CD4-positive, alpha-beta T cell (primary cell): ENCODE measurements around the gene SKIC8. TPM values are rescaled to one million over a fixed set of nuclear protein-coding genes. Genes with fewer than 3 reads are reported as not detected.

Experiments
- ATAC-seq: fragments of 200-7000 bp; cut with Tn5 transposase; one replicate; pipeline ENCODE4 v1.10.0; 2022; ENCODE audit warnings: mild to moderate bottlenecking; ENCODE audit not compliant: poor library complexity
- CTCF ChIA-PET: fragments of 350-600 bp; sonication (Branson Sonifier 250); formaldehyde crosslinking; loops from one replicate; lab custom pipeline; 2021; ENCODE audit warnings: antibody characterized with exemption, inconsistent platforms; lab: Charles Lee
- POLR2A ChIA-PET: fragments of 350-600 bp; sonication (Branson Sonifier 250); formaldehyde crosslinking; loops from one replicate; lab custom pipeline; 2021; ENCODE audit warnings: antibody characterized with exemption, inconsistent platforms; lab: Charles Lee
- DNase-seq, 14 experiments: peaks; one replicate each; pipeline ENCODE4 v3.0.0-alpha.2; 2013 to 2020; ENCODE audit warnings: mixed read lengths in 2 of 14
- H3K27ac ChIP-seq, 2 donors: one replicate each; pipeline versions ENCODE4 v1.5.1 to v1.7.0; 2013; ENCODE audit warnings: low read length in 2 of 2, low read depth in 1 of 2, mild to moderate bottlenecking in 1 of 2
- H3K27me3 ChIP-seq, 2 experiments: 1 replicate in 1 of 2; 2 replicates in 1 of 2; pipeline versions ENCODE4 v1.6.1 to v1.7.0; 2013; ENCODE audit warnings: low read length in 2 of 2, control low read depth in 1 of 2, mild to moderate bottlenecking in 1 of 2, moderate library complexity in 1 of 2; ENCODE audit not compliant: insufficient read depth in 2 of 2, control insufficient read depth in 1 of 2
- H3K36me3 ChIP-seq: one replicate; pipeline ENCODE4 v1.6.1; 2013; ENCODE audit warnings: low read length, control low read depth; ENCODE audit not compliant: insufficient read depth
- H3K4me1 ChIP-seq: one replicate; pipeline ENCODE4 v1.6.1; 2013; ENCODE audit warnings: low read length, control low read depth; ENCODE audit not compliant: insufficient read depth
- H3K4me3 ChIP-seq: one replicate; pipeline ENCODE4 v1.5.1; 2013; ENCODE audit warnings: mild to moderate bottlenecking, low read length, moderate library complexity
- H3K9me3 ChIP-seq, 2 experiments: 1 replicate in 1 of 2; 2 replicates in 1 of 2; pipeline versions ENCODE4 v1.6.1 to v1.7.0; 2013; ENCODE audit warnings: low read length in 2 of 2, mild to moderate bottlenecking in 2 of 2, control low read depth in 1 of 2, moderate library complexity in 1 of 2; ENCODE audit not compliant: control insufficient read depth in 1 of 2, insufficient read depth in 1 of 2
- H3K27ac Mint-ChIP-seq: one replicate; pipeline ENCODE4 v1.8.0; 2020; ENCODE audit warnings: mixed read lengths
- H3K27me3 Mint-ChIP-seq: one replicate; pipeline ENCODE4 v1.8.0; 2021; ENCODE audit warnings: mixed read lengths
- H3K36me3 Mint-ChIP-seq: one replicate; pipeline ENCODE4 v1.8.0; 2021; ENCODE audit warnings: low read depth, mixed read lengths
- H3K4me1 Mint-ChIP-seq: one replicate; pipeline ENCODE4 v1.8.0; 2021; ENCODE audit warnings: low read depth, mixed read lengths
- H3K4me3 Mint-ChIP-seq: one replicate; pipeline ENCODE4 v1.8.0; 2020; ENCODE audit warnings: mild to moderate bottlenecking, mixed read lengths
- H3K9me3 Mint-ChIP-seq: one replicate; pipeline ENCODE4 v1.8.0; 2020; ENCODE audit warnings: mixed read lengths
- CTCF ChIP-seq: fragments of 200-600 bp; IDR thresholded peaks from one replicate; pipeline ENCODE4 v1.8.0; 2022; ENCODE audit warnings: antibody characterized with exemption, mild to moderate bottlenecking
- intact Hi-C, 2 experiments: fragments of 100-400 bp; cut with DNase I in 1 of 2; cut with micrococcal nuclease in 1 of 2; formaldehyde crosslinking; loops; one replicate each; pipeline versions ENCODE4 v1.15.1 to v1.9.0; 2023 to 2025; cut with DNase I, micrococcal nuclease
- total RNA-seq, 174 experiments: library from RNA in 2 of 174; stranded (reverse) in 2 of 174; gene quantifications; one replicate each; pipeline ENCODE4 v1.2.3 and lab custom pipeline; 2021 to 2026

The SKIC8 gene
- total RNA-seq, 2 experiments from 2014 or later: 13.3 to 16.7 TPM

GRCh38 chr15:78338781-78339180 lies 39.4 kb upstream of the SKIC8 start:
- H3K27me3 Mint-ChIP-seq: peaks cover 48% of the 10 kb centered on the region

DNA sequence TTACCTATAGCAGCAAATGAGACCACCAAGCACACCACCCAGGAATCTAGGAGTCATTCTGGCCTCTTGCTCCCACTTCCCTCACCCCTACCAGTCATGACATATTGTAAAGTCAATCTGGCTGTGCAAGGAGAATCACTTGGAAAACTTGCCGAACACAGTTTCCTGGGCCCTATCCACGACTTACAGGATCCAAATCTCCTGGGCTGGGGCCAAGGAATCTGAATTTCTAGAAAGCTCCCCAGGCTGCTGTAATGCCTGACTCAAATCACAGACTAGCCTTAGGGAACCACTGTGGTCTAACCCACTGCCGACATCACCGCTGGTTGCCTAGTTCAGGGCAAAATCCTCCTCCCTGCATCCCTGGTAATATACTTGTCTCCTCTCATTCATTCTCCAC lies 36.6 kb upstream of the SKIC8 start:
- CTCF ChIA-PET: no interaction called here
- intact Hi-C loops: no loop called here
- H3K4me1 ChIP-seq: peaks cover 7% of the 10 kb centered on the region
- TF ChIP-seq CTCF: no peak
- Mint-ChIP-seq H3K4me1 (peaks cover 4% of the 10 kb centered on the region), H3K9me3 (no peaks in the 10 kb centered on the region), H3K27ac (no peak overlapping the region), H3K36me3 (no peaks in the 10 kb centered on the region), H3K4me3 (no peak overlapping the region), H3K27me3 (peaks cover 40% of the 10 kb centered on the region)
- H3K36me3 ChIP-seq: no peaks in the 10 kb centered on the region
- H3K9me3 ChIP-seq: peaks cover 0 to 11% of the 10 kb centered on the region in 2 experiments
- ATAC-seq (no peak), DNase-seq (no peak)
- no peak overlapping the region for H3K4me3 ChIP-seq
- no peak overlapping the region for H3K27ac ChIP-seq
- POLR2A ChIA-PET: no interaction called here
- peaks cover 24 to 37% of the 10 kb centered on the region in 2 experiments for H3K27me3 ChIP-seq

More at GRCh38 chr15:78338781-78339180, 39.4 kb upstream of the SKIC8 start:
- H3K27ac ChIP-seq: no peak overlapping the region
- Mint-ChIP-seq H3K4me3 (no peak overlapping the region), H3K4me1 (peaks cover 4% of the 10 kb centered on the region), H3K9me3 (no peaks in the 10 kb centered on the region), H3K27ac (no peak overlapping the region), H3K36me3 (no peaks in the 10 kb centered on the region)
- no peak overlapping the region for H3K4me3 ChIP-seq
- peaks cover 7% of the 10 kb centered on the region for H3K4me1 ChIP-seq
- DNase-seq (no peak), ATAC-seq (no peak)
- no peak for TF ChIP-seq CTCF
- POLR2A ChIA-PET: no interaction called here
- intact Hi-C loops: no loop called here
- peaks cover 0 to 17% of the 10 kb centered on the region in 2 experiments for H3K9me3 ChIP-seq
- no peaks in the 10 kb centered on the region for H3K36me3 ChIP-seq
- H3K27me3 ChIP-seq: peaks cover 30 to 57% of the 10 kb centered on the region in 2 experiments
- CTCF ChIA-PET: no interaction called here

DNA sequence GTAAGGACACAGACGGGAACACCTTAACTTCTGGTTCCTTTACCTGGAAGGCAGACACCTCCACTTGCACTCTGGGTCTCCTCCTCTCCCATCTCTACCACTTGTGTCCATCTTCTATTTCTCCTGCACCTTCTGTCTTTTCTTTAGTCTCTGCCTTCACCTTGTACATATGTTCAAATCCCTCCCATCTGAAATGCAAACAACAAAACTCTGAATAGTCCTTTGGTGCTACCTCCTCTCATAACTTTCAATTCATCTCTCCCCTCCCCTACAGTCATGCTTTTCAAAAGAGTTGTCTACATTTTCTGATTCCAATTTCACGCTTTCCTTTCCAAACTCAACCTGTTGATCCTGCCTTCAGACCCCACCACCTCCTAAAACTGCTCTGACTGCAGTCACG lies 35.4 kb upstream of the SKIC8 start:
- CTCF ChIA-PET: no interaction called here
- H3K27me3 Mint-ChIP-seq: peaks cover 33% of the 10 kb centered on the region
- no peak overlapping the region for H3K4me3 Mint-ChIP-seq

More for the DNA sequence above, 35.4 kb upstream of the SKIC8 start:
- H3K4me3 ChIP-seq: no peak overlapping the region
- Mint-ChIP-seq H3K9me3 (no peaks in the 10 kb centered on the region), H3K36me3 (no peaks in the 10 kb centered on the region), H3K27ac (no peak overlapping the region), H3K4me1 (peaks cover 4% of the 10 kb centered on the region)
- DNase-seq (no peak), ATAC-seq (no peak)
- H3K4me1 ChIP-seq: no peaks in the 10 kb centered on the region
- intact Hi-C loops: no loop called here
- peaks cover 15 to 25% of the 10 kb centered on the region in 2 experiments for H3K27me3 ChIP-seq
- peaks cover 0 to 9% of the 10 kb centered on the region in 2 experiments for H3K9me3 ChIP-seq
- H3K27ac ChIP-seq: no peak overlapping the region
- POLR2A ChIA-PET: no interaction called here
- no peak for TF ChIP-seq CTCF
- H3K36me3 ChIP-seq: no peaks in the 10 kb centered on the region
